ENCODE results near the gene DYDC2. TPM values are rescaled to one million over a fixed set of nuclear protein-coding genes. Genes with fewer than 3 reads are reported as not detected.

DYDC2 gene
- total RNA-seq, 1 experiment from 2014 or later: not detected

- Histone ChIP-seq H3K9me3 (ENCODE audit: control insufficient read depth, insufficient read depth, low read depth, low read length) (no peaks in the 10 kb centered on the region), H3K36me3 (ENCODE audit: control insufficient read depth, insufficient read depth, low read length) (no peaks in the 10 kb centered on the region), H3K4me3 (ENCODE audit: low read depth in 2 of 2, low read length in 2 of 2) (no peak overlapping the region), H3K27me3 (ENCODE audit: control insufficient read depth, insufficient read depth, low read length) (peaks cover 14% of the 10 kb centered on the region), H3K4me1 (ENCODE audit: control insufficient read depth, insufficient read depth, low read length) (no peaks in the 10 kb centered on the region), H3K27ac (ENCODE audit: low read length) (no peak overlapping the region)
- no peak for ATAC-seq
- BruUV-seq (replicated peaks): no TSS peak
- intact Hi-C loops (cut with micrococcal nuclease; ENCODE audit: unreplicated experiment) (no loop called here), in situ Hi-C loops (cut with HindIII; ENCODE audit: low pct_unique_long_range_greater_than_20kb, low sequenced_read_pairs) (no loop called here)
- ChIA-PET CTCF (no interaction called here), POLR2A (no interaction called here)
- no peak for DNase-seq (ENCODE audit: low read depth, low spot score)
- TF ChIP-seq CTCF (IDR thresholded peaks at IDR 0.05): no peak
Measured at GRCh38 chr10:80322158-80322557, 34.4 kb upstream of the DYDC2 start.

GRCh38 chr10:80322711-80323110 is 33.9 kb upstream of the DYDC2 start:
- BruUV-seq (replicated peaks): no TSS peak
- Histone ChIP-seq H3K27me3 (ENCODE audit: control insufficient read depth, insufficient read depth, low read length) (peaks cover 14% of the 10 kb centered on the region), H3K27ac (ENCODE audit: low read length) (no peak overlapping the region), H3K4me3 (ENCODE audit: low read depth in 2 of 2, low read length in 2 of 2) (no peak overlapping the region), H3K36me3 (ENCODE audit: control insufficient read depth, insufficient read depth, low read length) (no peaks in the 10 kb centered on the region), H3K9me3 (ENCODE audit: control insufficient read depth, insufficient read depth, low read depth, low read length) (no peaks in the 10 kb centered on the region), H3K4me1 (ENCODE audit: control insufficient read depth, insufficient read depth, low read length) (no peaks in the 10 kb centered on the region)
- in situ Hi-C loops (cut with HindIII; ENCODE audit: low pct_unique_long_range_greater_than_20kb, low sequenced_read_pairs): no loop called here
- TF ChIP-seq REST (IDR thresholded peaks at IDR 0.05; ENCODE audit: insufficient read depth in 1 of 2, low read depth in 2 of 2, low read length in 1 of 2) (no peak), TCF7L2 (IDR thresholded peaks at IDR 0.05; ENCODE audit: low read depth, low read length) (no peak), CTCF (IDR thresholded peaks at IDR 0.05) (no peak), POLR2AphosphoS5 (IDR thresholded peaks at IDR 0.05; ENCODE audit: low read depth, low read length) (no peak), SIN3A (IDR thresholded peaks at IDR 0.05; ENCODE audit: borderline replicate concordance, insufficient read depth, low read depth, low read length) (no peak)
- ATAC-seq (no peak), DNase-seq (ENCODE audit: low read depth, low spot score) (no peak)
- intact Hi-C loops (cut with micrococcal nuclease; ENCODE audit: unreplicated experiment): no loop called here
- ChIA-PET POLR2A (no interaction called here), CTCF (no interaction called here)

GRCh38 chr10:80323311-80323710 is 33.3 kb upstream of the DYDC2 start:
- Histone ChIP-seq H3K9me3 (ENCODE audit: control insufficient read depth, insufficient read depth, low read depth, low read length) (no peaks in the 10 kb centered on the region), H3K27ac (ENCODE audit: low read length) (no peak overlapping the region), H3K4me3 (ENCODE audit: low read depth in 2 of 2, low read length in 2 of 2) (no peak overlapping the region), H3K4me1 (ENCODE audit: control insufficient read depth, insufficient read depth, low read length) (no peaks in the 10 kb centered on the region), H3K27me3 (ENCODE audit: control insufficient read depth, insufficient read depth, low read length) (peaks cover 14% of the 10 kb centered on the region), H3K36me3 (ENCODE audit: control insufficient read depth, insufficient read depth, low read length) (no peaks in the 10 kb centered on the region)
- DNase-seq (ENCODE audit: low read depth, low spot score): no peak
- ChIA-PET POLR2A (no interaction called here), CTCF (no interaction called here)
- TF ChIP-seq TCF7L2 (IDR thresholded peaks at IDR 0.05; ENCODE audit: low read depth, low read length): no peak
- TF ChIP-seq SIN3A (IDR thresholded peaks at IDR 0.05; ENCODE audit: borderline replicate concordance, insufficient read depth, low read depth, low read length): no peak
- no peak for TF ChIP-seq POLR2AphosphoS5 (IDR thresholded peaks at IDR 0.05; ENCODE audit: low read depth, low read length)
- TF ChIP-seq CTCF (IDR thresholded peaks at IDR 0.05): no peak
- no peak for TF ChIP-seq REST (IDR thresholded peaks at IDR 0.05; ENCODE audit: insufficient read depth in 1 of 2, low read depth in 2 of 2, low read length in 1 of 2)
- no peak; the same call in 1 of the 2 replicates for ATAC-seq
- intact Hi-C loops (cut with micrococcal nuclease; ENCODE audit: unreplicated experiment): no loop called here
- no TSS peak for BruUV-seq (replicated peaks)
- in situ Hi-C loops (cut with HindIII; ENCODE audit: low pct_unique_long_range_greater_than_20kb, low sequenced_read_pairs): no loop called here
